HG02798 (cell line): Measurements from ENCODE around the gene TMED7.
A peak's percentile ranks its signal among the peaks of the same experiment; 100 is the strongest.
"Not testable (repeated sequence)": the region's sequence is repeated elsewhere in the genome, so short reads cannot be mapped to it uniquely, and the experiment has no call there.

Experiments
- ATAC-seq: cut with Tn5 transposase; IDR thresholded peaks from one replicate; pipeline ENCODE4 v1.9.1; 2021; ENCODE audit warnings: mild to moderate bottlenecking; ENCODE audit not compliant: unreplicated experiment, poor library complexity

TMED7 gene

GRCh38 chr5:115625579-115626444 is at the start of gene TMED7:
TSS of gene TMED7 (minus strand) at chr5:115626036. CDS start at chr5:115625792, 244 bp downstream.
- peak; percentile 94 for ATAC-seq

- not testable (repeated sequence) for ATAC-seq
Observed at GRCh38 chr5:115674782-115675181, 48.9 kb upstream of the TMED7 start.

DNA sequence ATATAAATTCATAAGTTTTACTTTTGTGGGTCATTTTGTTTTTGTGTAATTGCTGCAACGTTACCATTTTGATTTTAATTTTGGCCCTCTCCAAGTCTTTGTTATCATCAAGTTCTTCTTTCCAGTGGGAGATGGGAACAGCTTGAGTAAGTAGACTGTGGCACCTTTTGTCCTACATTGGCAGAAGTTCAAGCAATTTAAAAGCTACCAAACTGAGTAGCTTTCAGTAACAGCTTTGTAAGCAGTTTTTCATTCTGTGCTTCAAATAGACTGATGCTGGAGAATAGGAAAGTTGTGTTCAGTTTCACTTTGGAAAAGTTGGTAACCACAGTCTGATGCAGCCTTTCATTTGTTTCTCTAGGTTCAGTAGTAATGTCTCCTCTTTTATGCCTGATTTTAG is 47.8 kb upstream of the TMED7 start:
- ATAC-seq, result no peak

- ATAC-seq, result no peak
Observed at GRCh38 chr5:115671939-115672338, 46.1 kb upstream of the TMED7 start.

DNA sequence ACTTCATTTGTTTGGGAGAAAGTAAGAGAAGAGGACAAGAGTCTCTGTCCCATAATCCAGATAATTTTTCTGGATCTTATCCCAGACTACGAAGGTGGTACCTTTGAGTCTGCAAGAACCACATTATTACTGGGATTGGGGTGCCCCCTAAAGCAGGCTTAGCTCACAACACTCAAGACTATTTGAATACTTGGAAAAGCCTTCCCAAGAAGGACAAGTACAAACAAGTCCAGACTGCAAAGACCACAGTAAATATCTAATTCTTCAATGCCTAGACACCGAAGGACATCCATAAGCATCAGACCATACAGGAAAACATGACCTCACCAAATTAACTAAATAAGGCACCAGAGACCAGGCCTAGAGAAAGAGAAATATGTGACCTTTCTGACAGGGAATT is 40.2 kb upstream of the TMED7 start:
- ATAC-seq, result no peak

DNA sequence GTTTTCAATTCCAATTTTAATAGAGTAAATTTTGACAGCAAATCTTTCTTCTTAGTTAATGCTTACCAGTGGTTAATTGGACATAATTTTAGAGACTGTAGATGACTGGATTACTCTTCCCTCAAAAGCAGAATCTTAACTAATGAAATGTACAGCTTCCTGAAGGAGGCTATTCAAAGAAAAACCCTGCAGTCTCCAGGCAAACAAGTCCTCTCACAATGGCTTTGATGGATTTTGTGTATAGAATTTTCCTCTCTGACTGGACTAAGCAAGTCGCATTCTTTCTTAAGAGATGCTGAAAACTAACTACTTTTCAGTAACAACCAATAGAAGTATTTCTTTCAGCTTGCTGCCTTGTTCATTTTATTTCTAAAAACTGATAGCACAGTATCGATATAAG is 35.7 kb upstream of the TMED7 start:
- ATAC-seq, result no peak

GRCh38 chr5:115661101-115661500 is 35.3 kb upstream of the TMED7 start:
- no peak for ATAC-seq

DNA sequence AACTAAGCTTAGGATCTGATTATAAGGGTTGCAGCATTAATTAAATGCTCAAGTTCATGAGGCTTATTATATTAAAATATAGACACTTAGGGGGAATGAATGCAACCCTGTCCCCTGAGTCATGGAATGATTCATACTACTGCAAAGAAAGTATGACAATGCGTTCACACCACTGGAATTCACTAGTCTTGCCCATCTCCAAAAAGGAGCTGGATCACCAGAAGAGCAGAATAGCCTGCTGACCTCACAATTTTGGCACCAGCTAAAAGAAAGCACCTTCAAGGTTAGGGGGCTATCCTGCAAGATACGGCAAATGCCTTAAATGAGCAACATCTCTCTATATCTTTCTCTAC is 32.0 kb upstream of the TMED7 start:
- no peak for ATAC-seq

DNA sequence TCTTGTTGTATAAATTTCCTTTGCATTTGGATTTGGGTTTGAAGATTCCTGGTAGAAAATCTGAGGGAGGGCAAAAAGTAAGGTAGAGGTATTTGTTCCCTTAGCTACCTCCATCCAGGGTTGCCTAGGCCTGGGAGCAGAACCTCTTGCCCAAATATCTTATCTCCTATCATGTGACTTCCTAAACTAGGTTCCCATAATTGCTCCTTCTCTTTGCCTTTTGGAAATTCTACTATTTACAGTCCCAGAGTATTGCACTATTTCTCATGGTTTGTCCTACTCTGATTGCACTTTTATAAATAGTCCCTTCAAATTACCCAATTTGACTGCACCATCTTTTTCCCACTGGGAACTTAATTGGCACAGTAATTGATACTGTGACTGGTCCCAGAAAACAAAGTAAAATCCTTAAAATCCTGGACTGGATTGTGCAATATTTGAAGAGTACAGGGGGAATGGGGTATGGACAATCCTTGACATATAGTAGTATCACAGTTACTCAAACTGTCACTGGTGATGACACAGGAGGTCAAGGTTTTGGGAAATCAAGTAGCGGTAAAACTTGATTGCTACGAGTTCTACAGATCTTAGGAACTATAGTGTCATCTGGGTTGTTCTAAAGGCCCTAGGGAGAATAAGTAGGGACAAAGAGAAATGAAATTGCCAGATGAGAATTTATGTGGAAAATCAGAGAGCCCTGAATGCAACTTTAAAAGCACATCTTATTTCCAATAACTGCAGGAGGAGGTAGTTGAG is 31.5 kb upstream of the TMED7 start:
- ATAC-seq, result no peak

GRCh38 chr5:115656404-115656803 is 30.6 kb upstream of the TMED7 start:
- no peak for ATAC-seq

DNA sequence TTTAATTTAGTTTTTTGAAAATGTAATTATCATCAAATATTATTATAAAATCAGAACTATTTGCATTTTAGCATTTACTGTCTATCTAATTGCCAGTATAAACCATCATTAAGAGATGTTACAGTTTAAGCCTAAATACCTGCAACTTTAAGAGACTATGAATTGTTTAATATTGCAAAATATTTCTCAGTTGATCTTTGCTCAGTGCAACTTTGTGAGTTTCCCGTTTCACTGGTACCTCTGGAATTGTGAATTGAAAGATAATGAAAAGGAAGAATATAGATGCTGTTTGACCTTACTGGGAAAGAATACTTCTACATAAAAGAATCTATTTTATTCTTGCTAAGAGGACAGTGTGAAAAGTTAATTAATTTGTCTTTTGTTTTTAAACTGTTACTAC is 30.2 kb upstream of the TMED7 start:
- ATAC-seq, result no peak

GRCh38 chr5:115649541-115649940 is 23.7 kb upstream of the TMED7 start:
- no peak for ATAC-seq

DNA sequence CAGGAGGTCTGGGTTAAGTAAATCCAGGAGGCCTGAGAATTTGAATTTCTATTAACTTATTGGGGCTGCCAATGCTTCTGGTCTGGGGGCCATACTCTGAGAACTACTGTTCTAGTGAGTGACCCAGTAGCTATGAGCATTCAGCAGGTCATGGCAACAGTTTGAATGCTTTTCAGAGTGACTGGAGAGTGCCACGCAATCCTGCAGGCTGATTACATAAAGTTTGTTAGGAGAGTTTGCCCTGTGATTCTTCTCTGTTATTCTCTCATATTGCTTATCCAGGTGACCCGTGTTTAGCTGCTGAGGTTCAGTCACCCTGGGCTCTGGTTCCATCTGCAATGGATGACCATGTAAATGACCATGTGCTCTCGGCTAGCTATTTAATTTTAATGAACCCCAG is 22.2 kb upstream of the TMED7 start:
- no peak for ATAC-seq

DNA sequence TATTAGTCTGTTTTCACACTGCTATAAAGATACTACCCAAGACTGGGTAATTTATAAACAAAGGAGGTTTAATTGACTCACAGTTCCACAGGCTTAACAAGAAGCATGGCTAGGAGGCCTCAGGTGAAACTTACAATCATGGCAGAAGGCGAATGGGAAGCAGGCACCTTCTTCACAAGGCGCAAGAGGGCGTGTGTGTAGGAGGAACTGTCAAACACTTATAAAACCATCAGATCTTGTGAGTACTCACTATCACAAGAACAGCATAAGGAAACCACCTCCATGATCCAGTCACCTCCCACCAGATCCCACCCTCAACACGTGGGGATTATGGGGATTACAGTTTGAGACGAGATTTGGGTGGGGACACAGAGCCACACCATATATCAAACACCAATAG is 19.6 kb upstream of the TMED7 start:
- not testable (repeated sequence) for ATAC-seq

- ATAC-seq, result no peak
Observed at GRCh38 chr5:115644046-115644445, 18.2 kb upstream of the TMED7 start.

DNA sequence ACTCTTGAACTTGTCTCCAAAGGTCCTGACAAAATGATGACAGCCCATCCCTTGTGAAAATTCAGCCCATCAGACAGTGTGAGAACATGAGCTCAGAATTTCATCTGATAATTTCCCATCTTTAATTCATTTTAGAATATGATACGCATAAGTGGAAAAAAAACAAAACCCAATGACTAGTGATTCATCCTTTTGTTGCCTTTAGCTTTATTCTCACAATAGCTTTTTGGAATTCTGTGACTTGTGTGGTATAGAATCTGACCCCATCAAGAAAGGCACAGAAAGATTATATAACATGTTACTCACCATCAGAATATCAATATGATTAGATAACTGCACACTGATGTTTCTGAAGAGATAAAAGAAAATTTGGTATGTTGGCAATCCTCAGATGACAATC is 16.1 kb upstream of the TMED7 start:
- ATAC-seq, result no peak

DNA sequence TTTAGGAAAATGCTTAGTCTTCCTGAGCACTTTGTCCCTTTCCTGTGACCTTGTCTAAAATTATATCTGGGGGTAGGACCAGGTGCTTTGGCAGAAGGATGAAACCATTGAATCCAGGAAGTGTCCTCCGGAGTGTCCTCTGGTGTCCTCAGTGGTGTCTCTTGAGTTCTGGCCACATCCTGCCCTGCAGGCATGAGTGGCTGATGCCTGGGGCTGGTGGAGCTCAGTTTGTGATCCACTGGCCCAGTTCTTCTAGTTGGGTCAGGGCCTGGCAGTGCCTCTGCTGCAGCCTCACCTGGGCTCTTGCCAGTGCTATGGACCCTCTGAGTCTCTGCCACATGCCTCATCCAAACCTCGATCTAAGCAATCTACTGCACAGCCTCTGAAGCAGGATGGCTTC is 14.4 kb upstream of the TMED7 start:
- no peak for ATAC-seq

GRCh38 chr5:115639377-115639776 is 13.5 kb upstream of the TMED7 start:
- no peak for ATAC-seq

GRCh38 chr5:115637507-115637906 is 11.7 kb upstream of the TMED7 start:
- ATAC-seq, result no peak

GRCh38 chr5:115636008-115636407 is 10.2 kb upstream of the TMED7 start:
- no peak for ATAC-seq

GRCh38 chr5:115634343-115635132 is 8.7 kb upstream of the TMED7 start:
- ATAC-seq, result peak; percentile 82
